ENCODE data around the gene KRTAP10-1. TPM values are rescaled to one million over a fixed set of nuclear protein-coding genes. Genes with fewer than 3 reads are reported as not detected.

The KRTAP10-1 gene
- total RNA-seq, 1 donor from 2014 or later = not detected

DNA sequence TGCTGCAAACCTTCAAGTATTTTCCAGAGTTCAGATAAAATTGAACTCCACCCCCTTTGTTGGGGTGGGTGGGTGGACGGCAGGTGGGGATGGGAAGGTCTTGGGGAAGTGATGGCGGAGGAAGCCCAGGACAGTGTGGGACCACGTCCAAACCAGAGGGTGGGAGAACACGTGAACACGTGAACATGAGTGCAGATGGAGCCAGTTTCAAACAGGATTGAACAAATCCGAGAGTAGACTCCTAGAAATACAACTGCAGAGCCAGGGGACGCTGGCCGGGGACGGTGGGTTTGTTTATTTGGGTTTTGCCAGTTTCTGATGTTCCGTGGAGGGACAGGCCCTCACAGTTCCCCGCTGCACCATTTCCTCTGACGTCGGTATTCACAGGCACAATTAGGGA is 8.4 kb upstream of the KRTAP10-1 start:
- no peak for DNase-seq (ENCODE audit: low spot score in 2 of 2)
- no peak overlapping the region for H3K27ac ChIP-seq

DNA sequence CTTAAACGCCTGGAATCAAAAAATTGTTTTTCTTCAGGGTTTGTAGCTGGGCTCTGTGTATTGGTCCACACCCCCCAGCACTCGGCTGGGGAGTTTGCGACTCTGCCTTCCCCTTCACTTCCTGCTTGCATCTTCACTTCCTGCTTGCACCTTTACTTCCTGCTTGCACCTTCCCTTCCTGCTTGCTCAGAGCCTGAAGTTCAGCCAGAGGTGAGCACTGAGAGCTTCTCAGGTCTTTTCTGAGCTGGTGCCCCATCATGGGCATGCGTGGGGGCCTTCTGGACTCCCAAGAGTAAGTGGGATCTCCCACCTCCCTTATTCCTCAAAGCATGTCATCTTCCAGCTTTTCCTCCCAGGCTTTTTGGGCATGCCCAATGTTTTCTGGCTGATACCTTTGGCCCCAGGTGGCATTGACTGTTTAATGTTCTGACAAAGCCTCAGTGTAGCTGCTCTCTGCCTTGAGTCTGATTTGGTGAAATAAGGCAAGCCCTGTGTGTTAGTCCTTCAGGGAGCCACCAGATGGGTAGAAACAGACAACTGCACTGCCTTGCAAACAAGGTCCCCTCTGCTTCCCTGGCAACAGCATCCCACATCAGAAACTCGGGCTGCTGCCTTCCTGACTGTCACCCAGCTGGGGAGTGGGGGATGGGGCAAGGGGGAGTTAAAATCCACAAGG is 7.8 kb upstream of the KRTAP10-1 start:
- H3K36me3 ChIP-seq = no peaks in the 10 kb centered on the region
- DNase-seq (ENCODE audit: low spot score in 2 of 2) = no peak

More for the DNA sequence above, 8.4 kb upstream of the KRTAP10-1 start:
- Histone ChIP-seq H3K27me3 (no peaks in the 10 kb centered on the region), H3K36me3 (no peaks in the 10 kb centered on the region), H3K4me3 (no peak overlapping the region), H3K9me3 (peaks cover 3 to 6% of the 10 kb centered on the region in 2 donors), H3K4me1 (no peaks in the 10 kb centered on the region)
- TF ChIP-seq, protein P1, sequence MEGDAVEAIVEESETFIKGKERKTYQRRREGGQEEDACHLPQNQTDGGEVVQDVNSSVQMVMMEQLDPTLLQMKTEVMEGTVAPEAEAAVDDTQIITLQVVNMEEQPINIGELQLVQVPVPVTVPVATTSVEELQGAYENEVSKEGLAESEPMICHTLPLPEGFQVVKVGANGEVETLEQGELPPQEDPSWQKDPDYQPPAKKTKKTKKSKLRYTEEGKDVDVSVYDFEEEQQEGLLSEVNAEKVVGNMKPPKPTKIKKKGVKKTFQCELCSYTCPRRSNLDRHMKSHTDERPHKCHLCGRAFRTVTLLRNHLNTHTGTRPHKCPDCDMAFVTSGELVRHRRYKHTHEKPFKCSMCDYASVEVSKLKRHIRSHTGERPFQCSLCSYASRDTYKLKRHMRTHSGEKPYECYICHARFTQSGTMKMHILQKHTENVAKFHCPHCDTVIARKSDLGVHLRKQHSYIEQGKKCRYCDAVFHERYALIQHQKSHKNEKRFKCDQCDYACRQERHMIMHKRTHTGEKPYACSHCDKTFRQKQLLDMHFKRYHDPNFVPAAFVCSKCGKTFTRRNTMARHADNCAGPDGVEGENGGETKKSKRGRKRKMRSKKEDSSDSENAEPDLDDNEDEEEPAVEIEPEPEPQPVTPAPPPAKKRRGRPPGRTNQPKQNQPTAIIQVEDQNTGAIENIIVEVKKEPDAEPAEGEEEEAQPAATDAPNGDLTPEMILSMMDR (IDR thresholded peaks at IDR 0.05) = no peak
- intact Hi-C loops (cut with DNase I) = no loop called here

GRCh38 chr21:44544566-44544965 is 4.6 kb upstream of the KRTAP10-1 start:
- H3K27me3 ChIP-seq = no peaks in the 10 kb centered on the region
- peaks cover 3 to 14% of the 10 kb centered on the region in 2 donors for H3K9me3 ChIP-seq
- no peak overlapping the region for H3K4me3 ChIP-seq
- H3K4me1 ChIP-seq = no peaks in the 10 kb centered on the region
- DNase-seq (ENCODE audit: low spot score in 2 of 2) = no peak
- intact Hi-C loops (cut with DNase I) = no loop called here
- H3K36me3 ChIP-seq = no peaks in the 10 kb centered on the region
- H3K27ac ChIP-seq = no peak overlapping the region
- TF ChIP-seq, protein P1 (IDR thresholded peaks at IDR 0.05) = no peak

More for the DNA sequence above, 7.8 kb upstream of the KRTAP10-1 start:
- H3K27me3 ChIP-seq = no peaks in the 10 kb centered on the region
- H3K4me1 ChIP-seq = no peaks in the 10 kb centered on the region
- no peak overlapping the region for H3K27ac ChIP-seq
- intact Hi-C loops (cut with DNase I) = no loop called here
- H3K4me3 ChIP-seq = no peak overlapping the region
- TF ChIP-seq, protein P1 (IDR thresholded peaks at IDR 0.05) = no peak
- H3K9me3 ChIP-seq = peaks cover 3 to 9% of the 10 kb centered on the region in 2 donors

GRCh38 chr21:44542716-44543115 is 2.7 kb upstream of the KRTAP10-1 start:
- no peak overlapping the region for H3K27ac ChIP-seq
- TF ChIP-seq, protein P1 (IDR thresholded peaks at IDR 0.05) = no peak
- H3K4me1 ChIP-seq = no peaks in the 10 kb centered on the region
- no peaks in the 10 kb centered on the region for H3K36me3 ChIP-seq
- H3K4me3 ChIP-seq = no peak overlapping the region
- peaks cover 3 to 14% of the 10 kb centered on the region in 2 donors for H3K9me3 ChIP-seq
- H3K27me3 ChIP-seq = no peaks in the 10 kb centered on the region
- no peak for DNase-seq (ENCODE audit: low spot score in 2 of 2)
- intact Hi-C loops (cut with DNase I) = no loop called here

- Histone ChIP-seq H3K36me3 (no peaks in the 10 kb centered on the region), H3K4me1 (no peaks in the 10 kb centered on the region), H3K27ac (no peak overlapping the region), H3K4me3 (no peak overlapping the region), H3K27me3 (no peaks in the 10 kb centered on the region), H3K9me3 (peaks cover 0 to 9% of the 10 kb centered on the region in 2 donors)
- TF ChIP-seq, protein P1 (IDR thresholded peaks at IDR 0.05) = no peak
- no peak for DNase-seq (ENCODE audit: low spot score in 2 of 2)
- intact Hi-C loops (cut with DNase I) = no loop called here
Observed at GRCh38 chr21:44540741-44541288, 820 bp upstream of the KRTAP10-1 start.
